ENCODE results near the gene SLC35F1.

SLC35F1 gene

DNA sequence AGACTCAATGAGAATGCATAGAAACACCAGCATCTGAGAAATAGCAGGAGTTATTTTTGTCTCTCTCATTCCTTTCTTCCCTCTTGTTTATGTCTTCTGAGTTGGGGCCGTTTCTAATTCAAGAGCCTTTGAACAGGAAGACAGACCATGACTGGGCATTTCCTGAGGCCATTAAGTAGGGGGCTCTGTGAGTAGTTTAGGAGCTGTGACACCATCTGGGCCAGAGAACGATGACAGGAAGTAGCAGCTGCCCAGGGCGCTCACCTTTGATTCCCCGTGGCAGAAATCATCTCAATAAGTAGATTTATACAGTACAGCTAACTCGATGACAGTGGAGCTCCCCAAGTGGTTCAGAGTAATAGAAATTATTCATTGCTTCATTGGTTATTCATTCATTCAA lies 342.6 kb downstream of the SLC35F1 start:
- no peak for TF ChIP-seq CTCF (IDR thresholded peaks at IDR 0.05)

DNA sequence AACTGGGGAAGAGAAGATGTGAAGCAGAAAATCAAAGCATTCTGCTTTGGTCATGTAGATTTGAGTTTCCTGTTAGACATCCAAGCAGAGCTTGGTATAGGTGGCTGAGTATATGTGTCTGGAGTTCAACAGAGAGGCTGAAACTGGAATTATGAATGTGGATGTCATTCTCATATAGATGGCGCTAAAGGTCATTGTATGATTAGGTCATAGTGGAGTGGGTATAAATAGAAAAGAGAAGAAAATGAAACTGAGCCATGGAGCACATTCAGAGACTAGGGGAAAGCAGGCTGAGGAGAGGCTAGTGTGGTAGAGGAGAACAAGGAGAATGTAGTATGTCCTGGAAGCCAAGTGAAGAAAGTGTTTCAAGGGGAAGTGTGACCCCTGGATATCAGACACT lies 345.4 kb downstream of the SLC35F1 start:
- no peak for TF ChIP-seq CTCF (IDR thresholded peaks at IDR 0.05)

- TF ChIP-seq CTCF (IDR thresholded peaks at IDR 0.05), result no peak
Measured at GRCh38 chr6:118253741-118254140, 346.7 kb downstream of the SLC35F1 start.

GRCh38 chr6:118260833-118261232 lies 353.8 kb downstream of the SLC35F1 start:
- no peak for TF ChIP-seq CTCF (IDR thresholded peaks at IDR 0.05)

- peak; percentile 62 for TF ChIP-seq CTCF (IDR thresholded peaks at IDR 0.05)
Measured at GRCh38 chr6:118263921-118264486, 356.9 kb downstream of the SLC35F1 start.

DNA sequence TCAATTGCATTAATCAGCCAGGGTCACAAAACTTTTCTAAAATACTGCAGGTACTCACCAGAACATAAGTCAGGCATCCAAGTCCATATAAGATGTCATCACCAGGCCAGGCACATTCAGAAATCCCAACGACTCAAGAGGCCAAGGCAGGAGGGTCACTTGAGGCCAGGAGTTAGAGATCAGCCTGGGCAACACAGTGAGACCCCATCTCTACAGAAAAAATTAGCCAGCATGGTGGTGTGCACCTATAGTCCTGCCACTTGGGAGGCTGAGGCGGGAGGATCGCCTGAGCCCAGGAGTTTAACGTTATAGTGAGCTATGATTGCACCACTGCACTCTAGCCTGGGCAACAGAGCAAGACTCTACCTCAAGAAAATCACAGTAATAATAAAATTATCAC lies 362.6 kb downstream of the SLC35F1 start:
- no peak for TF ChIP-seq CTCF (IDR thresholded peaks at IDR 0.05)

DNA sequence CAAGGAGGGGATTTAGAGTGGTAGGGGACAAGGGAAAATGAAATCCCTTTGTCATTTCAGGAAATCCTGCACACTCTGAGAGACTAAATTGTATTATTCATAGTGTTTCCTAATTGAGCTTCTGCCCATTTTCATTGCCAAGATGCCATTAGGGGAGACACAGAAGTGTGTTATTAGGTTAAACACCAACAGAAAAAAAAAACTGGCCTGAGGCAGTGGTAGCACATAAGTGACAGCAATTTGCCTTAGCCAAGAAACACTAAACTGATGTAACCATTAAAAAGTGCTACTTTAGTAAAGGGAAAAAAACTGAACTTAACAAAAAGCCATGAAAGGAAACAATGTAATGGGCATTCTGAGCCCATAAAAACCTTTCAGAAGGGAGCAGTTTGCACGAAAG lies 370.6 kb downstream of the SLC35F1 start:
- no peak for TF ChIP-seq CTCF (IDR thresholded peaks at IDR 0.05)

DNA sequence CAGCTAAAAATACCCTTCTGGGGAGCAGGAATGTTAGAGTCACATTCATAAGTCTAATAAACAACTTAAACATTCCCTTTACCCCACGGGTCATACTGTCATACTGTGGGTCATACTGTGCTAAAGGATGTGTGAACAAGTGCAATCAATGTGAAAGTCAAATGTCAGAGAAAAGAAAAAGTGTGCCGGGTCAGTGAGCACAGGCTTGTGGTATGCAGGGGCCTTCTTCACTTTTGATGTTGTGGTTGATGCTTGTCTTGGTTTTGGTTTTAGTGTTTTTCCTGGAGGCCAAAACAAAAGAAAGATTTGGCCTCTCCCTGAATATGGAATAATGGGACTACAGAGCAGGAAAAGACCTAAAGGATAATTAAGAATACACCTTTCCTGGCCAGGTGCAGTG lies 373.1 kb downstream of the SLC35F1 start:
- TF ChIP-seq CTCF (IDR thresholded peaks at IDR 0.05), result no peak
